ENCODE measurements around the gene FOXA3.

DNA sequence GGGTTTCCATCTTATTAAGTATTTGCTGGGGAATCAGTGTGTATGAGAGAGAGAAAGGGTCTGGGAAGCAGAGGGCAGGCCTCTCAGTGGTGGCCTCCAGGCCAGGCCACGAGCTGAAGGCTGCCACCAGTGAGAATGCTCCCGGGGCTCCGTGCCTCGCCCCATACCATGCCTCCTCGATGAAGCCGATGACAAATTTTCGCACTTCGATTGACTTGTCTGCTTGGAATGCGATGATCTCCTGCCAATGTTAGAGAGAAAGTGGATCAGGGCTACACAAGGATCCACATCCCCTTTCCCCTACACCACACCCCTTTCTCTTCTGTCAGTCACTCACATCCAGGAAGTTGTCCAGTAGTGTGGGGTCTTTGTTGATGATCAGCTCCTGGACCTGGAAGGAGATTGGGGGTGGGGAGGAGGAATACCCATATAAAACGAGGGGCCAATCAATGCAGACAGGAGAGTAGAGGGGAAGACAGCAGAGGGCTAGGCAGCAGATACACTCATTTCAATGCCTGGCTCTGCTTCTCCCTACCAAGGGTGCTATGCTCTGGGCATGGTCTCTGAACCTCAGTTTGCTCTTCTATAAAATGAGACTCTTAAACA, 11.9 kb upstream of the FOXA3 start:
- TF ChIP-seq EP300 (IDR thresholded peaks at IDR 0.05) (no peak), POLR2AphosphoS5 (IDR thresholded peaks at IDR 0.05) (no peak), POLR2A (IDR thresholded peaks at IDR 0.05; ENCODE audit: low read depth) (no peak)
- TF ChIP-seq, protein P1, sequence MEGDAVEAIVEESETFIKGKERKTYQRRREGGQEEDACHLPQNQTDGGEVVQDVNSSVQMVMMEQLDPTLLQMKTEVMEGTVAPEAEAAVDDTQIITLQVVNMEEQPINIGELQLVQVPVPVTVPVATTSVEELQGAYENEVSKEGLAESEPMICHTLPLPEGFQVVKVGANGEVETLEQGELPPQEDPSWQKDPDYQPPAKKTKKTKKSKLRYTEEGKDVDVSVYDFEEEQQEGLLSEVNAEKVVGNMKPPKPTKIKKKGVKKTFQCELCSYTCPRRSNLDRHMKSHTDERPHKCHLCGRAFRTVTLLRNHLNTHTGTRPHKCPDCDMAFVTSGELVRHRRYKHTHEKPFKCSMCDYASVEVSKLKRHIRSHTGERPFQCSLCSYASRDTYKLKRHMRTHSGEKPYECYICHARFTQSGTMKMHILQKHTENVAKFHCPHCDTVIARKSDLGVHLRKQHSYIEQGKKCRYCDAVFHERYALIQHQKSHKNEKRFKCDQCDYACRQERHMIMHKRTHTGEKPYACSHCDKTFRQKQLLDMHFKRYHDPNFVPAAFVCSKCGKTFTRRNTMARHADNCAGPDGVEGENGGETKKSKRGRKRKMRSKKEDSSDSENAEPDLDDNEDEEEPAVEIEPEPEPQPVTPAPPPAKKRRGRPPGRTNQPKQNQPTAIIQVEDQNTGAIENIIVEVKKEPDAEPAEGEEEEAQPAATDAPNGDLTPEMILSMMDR (IDR thresholded peaks at IDR 0.05): no peak
